Large intestine (tissue), 3 donors: ENCODE data around the gene MAPK7. TPM values are rescaled to one million over a fixed set of nuclear protein-coding genes. Genes with fewer than 3 reads are reported as not detected.
A peak's percentile ranks its signal among the peaks of the same experiment; 100 is the strongest.

Experiments
- DNase-seq, 2 donors: peaks; one replicate each; pipeline versions ENCODE4 v3.0.0 to v3.0.0-alpha.2; 2013
- H3K27ac ChIP-seq: one replicate; pipeline ENCODE4 v1.5.1; 2013; ENCODE audit warnings: low read length
- H3K27me3 ChIP-seq: 2 replicates; pipeline ENCODE4 v1.6.1; 2013; ENCODE audit warnings: low read length; ENCODE audit not compliant: control insufficient read depth, insufficient read depth
- H3K36me3 ChIP-seq: 2 replicates; pipeline ENCODE4 v1.6.1; 2013; ENCODE audit warnings: low read length; ENCODE audit not compliant: control insufficient read depth, insufficient read depth
- H3K4me1 ChIP-seq: one replicate; pipeline ENCODE4 v1.6.1; 2013; ENCODE audit warnings: low read length; ENCODE audit not compliant: control insufficient read depth, insufficient read depth
- H3K4me3 ChIP-seq: one replicate; pipeline ENCODE4 v1.5.1; 2013; ENCODE audit warnings: low read length
- H3K9me3 ChIP-seq: one replicate; pipeline ENCODE4 v1.6.1; 2013; ENCODE audit warnings: mild to moderate bottlenecking, low read depth, low read length, moderate library complexity; ENCODE audit not compliant: control insufficient read depth
- WGBS: methylation state at CpG from one replicate; pipeline ENCODE4 v1.1.5; 2013; ENCODE audit warnings: low lambda C conversion rate; ENCODE audit not compliant: insufficient coverage; 5-methylcytosine and 5-hydroxymethylcytosine counted together
- polyA plus RNA-seq: library from polyadenylated mRNA; unstranded; fragments of 120-200 nt; gene quantifications from one replicate; pipeline ENCODE4 v1.2.1, GENCODE V29; 2013

Gene MAPK7
- polyA plus RNA-seq, 1 donor = 20.4 TPM

DNA sequence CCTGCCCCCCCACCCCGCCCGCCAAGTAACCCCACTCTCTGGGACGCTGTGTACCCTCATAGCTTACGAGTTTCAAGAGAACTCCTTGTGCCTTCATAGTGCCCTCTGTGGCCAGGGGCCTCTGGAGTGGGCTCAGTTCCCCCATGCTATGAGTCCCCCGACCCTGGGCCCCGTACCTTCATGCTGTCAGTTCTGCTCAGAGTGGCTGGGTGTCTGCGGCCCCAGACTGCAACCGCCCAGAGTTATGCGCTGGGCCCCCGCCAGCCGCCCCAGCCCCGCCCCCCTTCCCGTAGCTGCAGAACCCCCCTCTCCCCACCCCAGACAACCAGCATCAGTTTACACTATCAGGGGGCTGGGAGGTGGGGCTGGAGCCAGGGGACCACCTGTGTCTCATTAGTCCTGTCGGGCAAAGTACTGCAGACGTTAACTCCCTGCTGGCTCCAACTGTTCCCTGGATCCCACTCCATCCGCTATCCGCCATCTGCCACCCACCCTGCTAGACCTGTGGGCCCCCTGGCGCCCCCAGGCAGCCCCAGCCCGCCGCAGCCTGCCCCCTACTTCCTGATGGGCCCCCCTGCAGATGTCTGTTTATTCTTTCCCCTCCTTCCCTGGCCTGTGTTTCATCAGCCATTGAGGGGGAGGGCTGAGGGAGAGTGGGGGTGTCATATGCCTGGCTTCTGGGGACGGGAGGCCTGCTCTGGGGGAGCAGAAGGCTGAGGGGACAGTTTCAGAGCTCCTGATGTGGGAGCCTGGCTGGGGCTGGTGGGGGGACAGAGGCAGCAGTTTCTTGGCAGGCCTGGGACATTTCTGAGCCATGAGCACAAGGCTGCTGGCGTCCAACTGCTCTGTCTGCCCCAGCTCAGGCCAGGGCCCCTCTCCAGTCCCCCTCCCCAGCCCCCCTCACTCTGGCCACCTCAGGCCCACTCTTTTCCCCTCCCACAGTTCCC, 8.9 kb downstream of the MAPK7 start, which contains the start of gene MFAP4:
MFAP4 (minus strand) TSS at position 217 of the 947 bp plus-strand sequence; CDS start at position 182, 35 bp downstream.
- no peaks in the 10 kb centered on the region for H3K27me3 ChIP-seq
- no peaks in the 10 kb centered on the region for H3K9me3 ChIP-seq
- peak within 1 kb of the TSS; percentile 52 for H3K4me3 ChIP-seq
- DNase-seq = peak; percentile 82 to 83
- no CpG with 5 or more reads among the region's 22 CpGs for WGBS
- H3K4me1 ChIP-seq = peaks cover 29% of the 10 kb centered on the region
- H3K27ac ChIP-seq = peak within 1 kb of the TSS; percentile 87
- H3K36me3 ChIP-seq = peaks cover 37% of the 10 kb centered on the region

DNA sequence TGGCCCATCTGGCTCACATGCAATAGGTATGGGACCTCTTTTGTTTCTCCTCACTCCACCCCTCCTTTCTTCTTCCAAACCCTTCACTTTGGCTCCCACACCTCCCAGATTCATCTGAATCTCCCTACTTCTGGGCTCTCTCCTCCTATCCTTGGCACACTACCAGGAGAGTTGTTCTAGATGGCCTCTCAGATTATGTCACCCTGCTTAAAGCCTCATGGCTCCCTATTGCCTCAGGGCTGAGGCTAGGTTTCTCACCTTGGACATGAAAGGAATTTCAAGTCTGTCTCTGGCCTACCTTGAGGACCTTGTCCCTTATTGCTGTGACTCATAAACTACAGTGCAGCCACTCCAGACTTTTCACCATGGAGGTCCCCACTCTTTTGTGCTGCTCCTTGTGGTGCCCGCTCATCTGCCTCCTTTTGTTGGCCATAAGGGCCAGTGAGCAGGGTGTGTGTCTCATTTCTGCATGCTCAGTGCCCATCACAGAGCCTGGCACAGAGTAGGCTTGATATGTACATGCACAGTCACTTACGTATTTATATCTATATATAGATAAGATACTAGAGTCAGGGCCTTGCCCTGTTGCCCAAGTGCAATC, 9.7 kb downstream of the MAPK7 start:
- no CpG with 5 or more reads among the region's 2 CpGs for WGBS
- Histone ChIP-seq H3K4me1 (peaks cover 26% of the 10 kb centered on the region), H3K36me3 (peaks cover 29% of the 10 kb centered on the region), H3K27me3 (no peaks in the 10 kb centered on the region), H3K9me3 (no peaks in the 10 kb centered on the region), H3K4me3 (no peak overlapping the region), H3K27ac (peak overlapping the region; percentile 87)
- DNase-seq = peak; percentile 87 to 91

DNA sequence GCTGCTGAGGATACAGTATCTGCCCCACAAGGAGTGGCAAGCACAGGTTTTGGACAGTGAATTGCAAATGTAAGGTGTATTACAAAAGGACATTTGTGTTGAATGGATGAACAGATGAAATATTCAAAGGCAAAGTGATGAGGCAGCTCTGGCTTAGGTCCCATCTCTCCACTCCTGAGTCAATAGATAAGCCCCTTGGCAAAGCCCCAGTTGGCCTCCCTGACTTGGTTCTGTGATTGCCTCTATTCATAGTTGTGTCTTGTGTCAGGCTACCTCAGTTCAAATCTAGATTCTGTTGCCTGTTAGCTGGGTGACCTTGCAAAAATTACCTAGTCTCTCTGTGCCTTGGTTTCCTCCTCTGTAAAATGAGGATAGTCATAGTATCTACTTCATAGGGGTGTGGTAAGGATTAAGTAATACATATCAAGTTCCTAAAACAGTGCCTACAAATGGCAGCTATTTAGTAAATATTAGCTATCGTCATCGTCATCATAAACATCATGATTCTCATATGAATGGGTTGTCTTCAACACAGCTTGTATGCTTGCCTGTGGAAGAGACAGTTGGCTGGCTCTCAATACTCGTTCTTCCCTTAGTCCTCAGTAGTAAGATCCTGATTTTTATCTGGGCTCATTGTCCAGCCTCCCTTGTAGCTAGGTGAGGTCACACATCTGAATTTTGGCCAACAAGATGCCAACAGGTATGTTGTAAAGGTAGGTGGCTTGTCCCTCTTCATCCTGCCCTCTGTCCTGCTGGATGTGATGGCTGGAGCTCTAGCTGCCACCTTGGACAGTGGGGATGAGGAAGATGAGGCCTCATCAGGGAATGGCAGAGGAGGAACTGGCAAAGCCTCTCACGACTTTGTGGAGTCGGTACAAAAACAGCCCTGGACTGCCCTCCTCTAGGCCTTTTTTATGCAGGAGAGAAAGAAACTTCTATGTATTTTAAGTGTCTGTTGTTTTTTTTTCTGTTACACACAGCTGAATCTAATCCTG, 10.8 kb downstream of the MAPK7 start:
- Histone ChIP-seq H3K36me3 (peaks cover 18% of the 10 kb centered on the region), H3K4me3 (no peak overlapping the region), H3K9me3 (no peaks in the 10 kb centered on the region), H3K27ac (peak overlapping the region; percentile 87), H3K4me1 (peaks cover 26% of the 10 kb centered on the region), H3K27me3 (no peaks in the 10 kb centered on the region)
- no CpG with 5 or more reads among the region's 5 CpGs for WGBS
- no peak for DNase-seq

DNA sequence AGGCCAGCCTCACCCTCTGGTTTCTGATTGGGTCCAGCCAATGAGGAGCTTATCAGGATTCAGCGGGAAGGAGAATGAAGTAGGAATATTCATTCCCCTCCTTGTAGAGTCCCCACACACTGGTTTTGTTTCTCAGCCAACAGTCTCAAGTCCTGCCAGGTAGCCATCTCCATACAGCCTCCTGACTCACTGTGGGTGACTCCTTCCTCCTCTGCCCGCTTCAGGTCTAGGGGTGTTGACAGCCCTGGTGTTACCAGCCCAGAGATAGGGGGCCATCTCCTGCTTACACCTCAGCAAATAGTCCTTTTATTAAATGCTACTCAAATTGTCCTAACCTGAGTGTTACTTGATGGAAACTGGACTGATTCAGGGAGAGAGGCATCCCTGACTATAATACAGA, 12.7 kb downstream of the MAPK7 start:
- H3K27ac ChIP-seq = no peak overlapping the region
- no peaks in the 10 kb centered on the region for H3K9me3 ChIP-seq
- H3K36me3 ChIP-seq = peaks cover under 1% of the 10 kb centered on the region
- WGBS = no CpG with 5 or more reads among the region's 2 CpGs
- DNase-seq = no peak
- no peak overlapping the region for H3K4me3 ChIP-seq
- H3K4me1 ChIP-seq = peaks cover 26% of the 10 kb centered on the region
- no peaks in the 10 kb centered on the region for H3K27me3 ChIP-seq

DNA sequence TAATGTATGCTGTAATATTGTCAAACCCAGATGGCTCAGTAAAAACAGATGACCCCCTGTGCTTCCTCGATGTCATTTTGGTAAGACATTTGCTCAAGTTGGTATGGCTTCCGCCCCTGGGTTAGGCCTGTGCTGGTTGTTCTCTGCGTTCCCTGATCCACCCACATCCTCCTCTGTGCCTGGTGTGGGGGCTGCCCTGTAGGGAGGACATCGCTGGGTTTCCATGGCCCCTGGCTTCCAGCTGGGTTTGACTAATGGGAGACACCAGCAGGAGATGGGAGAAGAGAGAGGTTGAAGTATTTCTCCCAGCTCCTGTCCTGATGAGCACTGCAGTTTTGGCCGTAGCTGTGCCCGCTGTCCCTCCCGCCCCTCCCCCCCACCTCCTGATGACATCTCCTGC, 13.1 kb downstream of the MAPK7 start:
- peaks cover 23% of the 10 kb centered on the region for H3K4me1 ChIP-seq
- H3K36me3 ChIP-seq = no peaks in the 10 kb centered on the region
- no peak for DNase-seq
- no peak overlapping the region for H3K4me3 ChIP-seq
- no peaks in the 10 kb centered on the region for H3K27me3 ChIP-seq
- no peak overlapping the region for H3K27ac ChIP-seq
- no peaks in the 10 kb centered on the region for H3K9me3 ChIP-seq
- WGBS = no CpG with 5 or more reads among the region's 7 CpGs

DNA sequence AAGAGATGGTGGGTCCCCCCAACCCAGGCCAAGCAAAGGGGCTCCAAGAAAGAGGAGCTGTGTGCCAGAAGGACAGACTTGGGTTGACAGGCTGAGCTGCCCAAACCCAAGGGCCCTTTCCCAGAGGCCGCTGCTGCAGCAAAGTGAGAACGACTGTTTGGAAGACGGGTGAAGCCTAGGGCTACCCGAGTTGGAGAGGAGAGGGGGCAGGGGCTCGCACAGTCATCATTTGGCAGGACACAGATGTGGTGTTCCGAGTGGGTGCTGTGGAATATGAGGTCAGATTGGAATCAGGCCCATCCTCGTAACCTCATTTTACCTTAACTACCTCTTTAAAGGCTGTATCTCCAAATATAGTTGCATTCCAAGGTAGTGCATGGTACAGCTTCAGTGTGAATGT, 14.0 kb downstream of the MAPK7 start:
- Histone ChIP-seq H3K4me1 (peaks cover 16% of the 10 kb centered on the region), H3K27me3 (no peaks in the 10 kb centered on the region), H3K36me3 (no peaks in the 10 kb centered on the region), H3K4me3 (no peak overlapping the region), H3K27ac (no peak overlapping the region), H3K9me3 (no peaks in the 10 kb centered on the region)
- no peak for DNase-seq
- no CpG with 5 or more reads among the region's 7 CpGs for WGBS

DNA sequence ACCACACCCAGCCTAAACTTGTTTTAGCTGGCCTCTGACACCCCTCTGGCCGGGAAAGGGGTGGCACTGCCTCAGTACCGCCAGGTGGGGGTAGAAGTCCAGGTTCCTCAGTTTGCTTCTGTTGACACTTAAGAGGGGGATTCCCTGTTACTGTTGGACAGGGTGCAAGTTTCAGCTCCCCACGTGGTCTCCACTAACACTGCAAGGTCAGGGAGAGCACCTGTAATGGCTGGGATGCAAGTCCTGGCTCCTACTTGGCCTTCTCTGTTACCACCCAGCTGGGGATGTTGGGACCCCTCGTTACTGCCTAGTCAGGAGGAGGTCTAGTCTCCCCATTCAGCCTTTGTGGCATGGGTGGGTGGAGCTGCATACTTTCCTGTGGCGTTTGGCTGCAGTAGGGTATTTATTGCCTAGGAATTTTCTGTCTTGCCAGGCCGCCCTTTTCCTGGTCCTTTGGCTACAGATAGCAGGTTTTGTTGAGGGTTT, 19.3 kb downstream of the MAPK7 start:
- Histone ChIP-seq H3K27me3 (no peaks in the 10 kb centered on the region), H3K9me3 (no peaks in the 10 kb centered on the region), H3K4me1 (peaks cover 9% of the 10 kb centered on the region), H3K4me3 (no peak overlapping the region), H3K27ac (peak overlapping the region; percentile 29), H3K36me3 (no peaks in the 10 kb centered on the region)
- no CpG with 5 or more reads among the region's 6 CpGs for WGBS
- peak in 1 of 2 donors; percentile 38 for DNase-seq

DNA sequence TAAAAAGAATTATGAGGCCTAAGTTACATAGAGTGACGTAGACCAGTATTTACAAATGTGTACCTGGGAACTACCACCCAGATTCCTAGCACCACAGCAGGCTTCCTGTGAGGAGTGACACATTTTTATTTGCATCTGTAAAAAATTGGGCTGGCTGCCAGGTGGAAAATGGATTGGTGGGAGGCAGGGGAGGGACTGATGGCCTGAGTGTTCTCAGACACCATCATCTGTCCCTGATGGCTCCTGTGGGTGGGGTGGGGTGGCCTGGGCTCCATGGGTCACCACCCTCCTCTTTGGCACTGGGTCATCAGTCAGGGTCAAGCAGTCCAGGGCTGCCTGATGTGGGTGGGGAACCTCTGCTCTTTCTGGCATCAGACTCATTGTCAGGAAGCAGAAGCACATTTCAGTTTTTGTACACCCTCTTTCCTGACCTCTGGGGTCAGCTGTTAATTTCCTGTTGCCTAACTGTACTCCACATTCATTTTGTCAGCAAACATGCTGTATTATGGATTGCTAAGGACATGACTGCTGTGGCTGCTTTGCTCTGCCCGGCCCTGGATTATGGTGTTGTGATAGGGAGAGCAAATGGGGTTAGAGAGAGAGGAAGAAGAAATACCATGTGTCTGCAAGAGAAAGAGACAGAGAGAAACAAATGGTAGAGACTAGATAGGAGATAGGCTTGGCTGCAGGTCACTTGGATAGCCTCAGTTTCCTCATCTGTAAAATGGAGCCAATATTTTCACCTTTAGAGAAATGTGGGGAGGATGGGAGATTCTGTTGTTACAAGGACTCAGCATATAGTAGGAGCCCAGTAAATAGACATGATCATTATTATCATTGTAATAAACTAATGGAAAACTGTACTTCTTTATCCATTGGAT, 20.2 kb downstream of the MAPK7 start:
- no CpG with 5 or more reads among the region's 2 CpGs for WGBS
- no peaks in the 10 kb centered on the region for H3K36me3 ChIP-seq
- DNase-seq = peak in 1 of 2 donors; percentile 64
- peaks cover 9% of the 10 kb centered on the region for H3K4me1 ChIP-seq
- no peaks in the 10 kb centered on the region for H3K9me3 ChIP-seq
- no peak overlapping the region for H3K4me3 ChIP-seq
- no peaks in the 10 kb centered on the region for H3K27me3 ChIP-seq
- peak overlapping the region; percentile 29 for H3K27ac ChIP-seq

DNA sequence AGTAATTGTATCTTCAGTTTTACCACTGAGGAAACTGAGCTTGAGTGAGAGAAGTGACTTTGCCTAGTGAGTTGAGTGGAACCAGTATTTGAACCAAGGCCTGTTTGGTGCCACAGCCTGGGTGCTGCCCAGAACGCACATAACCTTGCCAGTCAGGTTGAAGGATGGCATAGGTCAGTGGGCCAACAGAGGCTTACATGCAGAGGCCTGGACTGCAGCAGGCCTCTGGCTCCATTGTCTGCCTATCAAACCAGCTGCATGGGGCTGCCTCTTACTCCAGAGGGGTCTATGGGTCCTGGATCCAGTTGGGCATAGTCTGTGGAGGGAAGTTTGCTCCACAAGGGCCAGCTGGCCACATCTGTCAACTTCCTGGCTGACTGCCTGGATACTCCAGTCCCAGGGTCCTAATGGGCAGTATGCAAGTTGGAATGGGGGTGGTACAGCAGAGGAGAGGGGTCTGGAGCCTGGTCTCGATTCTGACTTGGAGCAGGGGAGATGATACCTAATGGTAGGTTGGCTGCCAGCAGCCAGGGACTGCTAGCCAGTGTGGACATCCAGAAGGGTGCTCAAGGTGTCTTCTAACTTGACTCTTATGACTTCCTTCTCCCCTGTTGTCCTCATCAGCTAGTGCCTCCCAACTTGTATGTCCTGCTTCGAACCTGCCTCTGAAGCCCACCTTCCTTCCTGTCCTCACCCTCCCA, 21.6 kb downstream of the MAPK7 start:
- no peak overlapping the region for H3K27ac ChIP-seq

More for the DNA sequence above, 21.6 kb downstream of the MAPK7 start:
- no peaks in the 10 kb centered on the region for H3K27me3 ChIP-seq
- H3K9me3 ChIP-seq = no peaks in the 10 kb centered on the region
- H3K36me3 ChIP-seq = no peaks in the 10 kb centered on the region
- no CpG with 5 or more reads among the region's 3 CpGs for WGBS
- H3K4me3 ChIP-seq = no peak overlapping the region
- peaks cover 9% of the 10 kb centered on the region for H3K4me1 ChIP-seq
- DNase-seq = no peak
